ENCODE data around the gene PPIA.
"Not testable (repeated sequence)": the region's sequence is repeated elsewhere in the genome, so short reads cannot be mapped to it uniquely, and the experiment has no call there.

- not testable (repeated sequence) for TF ChIP-seq CTCF, EZH2phosphoT487 (IDR thresholded peaks at IDR 0.05; ENCODE audit: low read length)
Measured at GRCh38 chr7:44843440-44843839, 47.0 kb downstream of the PPIA start.
